ENCODE measurements around the gene C17orf75. TPM values are rescaled to one million over a fixed set of nuclear protein-coding genes. Genes with fewer than 3 reads are reported as not detected.
"Not testable (repeated sequence)": the region's sequence is repeated elsewhere in the genome, so short reads cannot be mapped to it uniquely, and the experiment has no call there.

C17orf75 gene
- total RNA-seq, 2 donors from 2014 or later = 15.0 to 16.4 TPM

- intact Hi-C loops (cut with DNase I) = no loop called here
- no peak for DNase-seq
- ATAC-seq = peak in 1 of 2 donors; percentile 13
Observed at GRCh38 chr17:32349503-32349853, 7.5 kb upstream of the C17orf75 start.

DNA sequence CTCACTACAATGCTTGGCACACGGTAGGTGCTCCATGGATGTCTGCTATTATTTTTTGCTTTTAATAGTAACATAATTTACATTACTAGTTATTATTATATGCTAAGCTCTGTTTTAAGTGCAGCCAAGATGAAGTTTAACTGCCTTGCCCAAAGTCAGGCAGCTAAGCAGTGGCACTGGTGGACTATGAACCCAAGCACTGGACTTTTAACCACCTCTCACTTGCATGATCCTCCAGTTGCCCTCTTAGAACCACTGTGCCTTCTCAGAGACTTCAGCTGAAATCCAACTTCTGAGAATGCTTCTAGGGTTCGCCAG, 6.5 kb upstream of the C17orf75 start:
- DNase-seq (no peak), ATAC-seq (no peak)
- intact Hi-C loops (cut with DNase I) = no loop called here

GRCh38 chr17:32345951-32346600, 4.1 kb upstream of the C17orf75 start:
- no peak for DNase-seq
- no peak for ATAC-seq
- intact Hi-C loops (cut with DNase I) = no loop called here

DNA sequence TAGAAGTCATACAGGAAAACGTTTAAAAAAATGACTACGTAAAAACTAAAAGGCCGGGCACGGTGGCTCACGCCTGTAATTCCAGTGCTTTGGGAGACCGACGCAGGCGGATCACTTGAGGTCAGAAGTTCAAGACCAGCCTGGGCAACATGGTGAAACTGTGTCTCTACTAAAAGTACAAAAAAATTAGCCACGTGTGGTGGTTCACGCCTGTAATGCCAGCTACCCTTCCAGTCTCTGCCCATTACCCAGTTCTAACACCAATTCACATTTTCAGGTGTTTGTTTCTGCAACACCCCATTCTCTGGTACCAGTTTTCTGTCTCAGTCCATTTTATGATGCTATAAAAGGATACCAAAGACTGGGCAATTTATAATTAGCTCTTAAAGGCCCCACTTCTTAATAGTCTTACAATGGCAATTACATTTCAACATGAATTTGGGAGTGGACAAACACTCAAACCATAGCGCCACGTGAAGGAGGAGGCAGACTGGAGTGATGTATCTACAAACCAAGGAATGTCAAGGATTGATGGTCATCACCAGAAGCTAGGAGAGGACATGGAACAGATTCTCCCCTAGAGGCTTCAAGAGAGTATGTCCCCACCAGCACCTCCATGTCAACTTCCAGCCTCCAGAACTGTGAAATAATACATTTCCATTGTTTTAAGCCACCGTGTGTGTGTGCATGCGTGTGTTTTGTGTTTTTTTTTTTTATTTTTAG, 791 bp upstream of the C17orf75 start:
- intact Hi-C loops (cut with DNase I) = no loop called here
- DNase-seq = no peak
- no peak for ATAC-seq

DNA sequence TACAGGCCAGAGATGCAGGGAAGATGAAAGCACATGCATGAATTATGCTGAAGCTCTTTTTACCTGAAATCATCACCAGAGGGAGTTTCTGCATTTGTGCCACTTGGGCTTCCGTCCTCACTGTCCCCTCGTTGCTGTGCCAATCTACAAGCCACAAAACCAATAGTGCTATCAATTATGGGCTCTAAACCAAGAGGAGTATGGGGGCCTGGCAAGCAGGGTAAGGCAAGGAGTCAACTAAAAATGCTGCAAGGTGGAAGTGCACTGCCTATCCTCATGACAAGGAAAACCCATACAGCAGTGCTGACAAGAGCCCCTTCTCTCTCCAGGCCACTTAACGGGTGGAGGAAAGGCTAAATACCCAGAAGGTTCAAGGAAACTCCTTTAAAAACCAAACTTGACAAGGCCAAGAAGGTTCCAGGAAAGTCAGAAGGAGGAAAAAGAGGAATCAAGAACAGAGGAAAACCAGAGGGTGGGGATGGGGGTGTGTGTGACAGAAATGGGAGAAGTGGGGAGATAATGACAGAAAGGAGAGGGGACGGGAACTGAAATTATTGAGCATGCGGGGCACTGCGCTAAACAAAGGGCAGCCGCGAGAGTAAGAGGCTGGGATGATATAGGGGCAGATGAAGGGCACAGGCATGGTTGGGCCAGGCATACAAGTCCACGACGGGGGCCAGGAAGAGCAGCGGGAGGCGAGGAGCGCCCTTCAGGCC, 674 bp downstream of the C17orf75 start:
- DNase-seq = no peak
- intact Hi-C loops (cut with DNase I) = no loop called here
- ATAC-seq = peak in 1 of 2 donors; percentile 3

DNA sequence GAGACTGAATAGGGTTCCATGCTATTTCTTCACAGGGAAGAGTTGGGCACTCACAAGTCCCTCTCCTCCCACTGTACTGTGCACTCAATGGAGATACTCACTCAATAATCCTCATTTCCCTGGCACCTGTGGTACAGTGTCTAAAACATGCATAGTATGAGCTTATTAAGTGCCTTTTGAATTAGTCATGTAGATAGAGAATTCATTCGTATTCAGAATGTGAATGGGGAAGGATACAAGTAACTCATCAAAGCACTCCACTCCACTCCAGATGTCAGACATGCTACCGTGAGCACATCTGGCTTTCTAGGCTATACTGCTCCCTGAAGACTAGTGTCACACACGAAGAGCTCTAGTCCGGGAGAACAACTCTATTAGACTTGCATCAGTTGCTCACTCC, 6.3 kb downstream of the C17orf75 start:
- intact Hi-C loops (cut with DNase I) = no loop called here
- DNase-seq (no peak), ATAC-seq (peak in 1 of 2 donors; percentile 68)

DNA sequence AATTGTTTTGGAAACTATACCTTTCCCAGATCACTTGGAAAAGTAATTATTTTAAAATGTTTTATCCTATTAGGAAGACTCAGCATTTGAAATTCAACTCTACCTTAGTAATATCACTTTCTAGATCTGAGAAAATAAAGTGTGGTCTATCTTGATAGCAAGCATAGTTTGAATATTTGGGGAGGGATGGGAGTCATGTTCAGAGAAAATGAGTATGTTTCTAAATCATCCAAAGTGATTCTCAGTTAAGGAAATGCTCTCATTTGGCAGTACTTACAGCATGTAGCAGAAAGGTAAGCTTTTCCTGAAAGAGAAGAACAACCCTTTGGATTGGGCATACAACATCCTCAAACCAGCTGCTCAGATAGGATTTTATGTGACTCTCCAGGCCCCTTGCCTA, 6.9 kb downstream of the C17orf75 start:
- DNase-seq (no peak), ATAC-seq (no peak)
- intact Hi-C loops (cut with DNase I) = no loop called here

GRCh38 chr17:32333187-32333586, 8.8 kb downstream of the C17orf75 start:
- no peak for DNase-seq
- intact Hi-C loops (cut with DNase I) = no loop called here
- no peak for ATAC-seq

DNA sequence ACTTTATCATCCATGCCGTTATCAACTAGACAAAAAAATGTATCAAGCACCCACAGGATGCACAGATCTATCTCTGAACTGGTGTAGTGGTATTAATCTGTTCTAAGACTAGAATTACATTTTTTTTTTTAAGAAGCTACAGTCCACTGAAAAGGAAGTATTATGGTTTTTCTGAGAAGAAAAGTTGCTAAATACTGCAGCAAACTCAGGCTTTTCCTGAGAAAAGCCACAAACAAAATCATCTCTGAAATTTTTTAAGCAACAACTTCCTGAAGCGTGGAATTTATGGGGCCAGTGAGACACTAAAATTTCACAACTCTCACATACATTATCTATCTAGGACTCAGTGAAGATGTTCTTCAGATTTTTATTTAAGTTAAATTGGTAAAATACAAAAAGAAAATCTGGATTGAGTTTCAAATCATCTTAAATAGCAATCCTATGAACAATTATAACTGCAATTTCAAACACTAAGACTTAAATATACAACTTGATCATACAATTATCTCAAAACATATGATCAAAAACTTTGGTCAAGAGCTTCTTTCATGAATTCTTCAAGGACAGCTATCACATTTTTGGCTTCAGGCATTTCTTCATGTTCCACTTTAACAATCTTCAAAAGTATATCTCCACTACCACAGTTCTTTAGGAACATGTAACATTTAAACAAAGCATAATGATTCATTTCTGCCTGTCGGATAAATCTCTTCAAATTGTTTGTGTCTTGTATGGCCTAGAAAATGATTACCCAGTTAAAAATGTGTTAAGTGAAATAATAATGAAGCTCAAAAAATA, 10.5 kb downstream of the C17orf75 start:
- no peak for DNase-seq
- ATAC-seq = no peak
- intact Hi-C loops (cut with DNase I) = no loop called here

- DNase-seq = no peak
- no peak for ATAC-seq
- intact Hi-C loops (cut with DNase I) = no loop called here
Observed at GRCh38 chr17:32330147-32330546, 11.8 kb downstream of the C17orf75 start.

DNA sequence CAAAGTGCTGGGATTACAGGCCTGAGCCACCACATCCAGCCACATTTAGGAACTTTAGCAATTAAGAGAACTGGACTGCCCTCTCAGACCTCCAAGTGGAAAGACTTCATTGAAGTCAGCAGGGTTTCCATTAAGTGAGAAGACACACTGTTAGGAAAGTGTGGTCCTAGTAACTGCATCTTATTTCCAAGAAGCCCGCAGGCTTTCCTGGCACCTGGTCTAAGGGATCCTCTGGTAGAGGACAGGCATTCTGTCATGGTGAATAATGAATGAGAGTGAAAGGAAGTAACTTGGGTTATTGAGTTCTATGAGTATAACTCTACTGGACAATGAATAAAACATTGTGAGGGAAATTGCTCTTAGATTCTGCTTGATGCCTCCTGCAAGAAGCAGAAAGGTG, 14.1 kb downstream of the C17orf75 start:
- no peak for DNase-seq
- no peak for ATAC-seq
- intact Hi-C loops (cut with DNase I) = no loop called here

GRCh38 chr17:32323811-32324491, 18.0 kb downstream of the C17orf75 start:
- intact Hi-C loops (cut with DNase I) = no loop called here
- ATAC-seq = no peak
- no peak for DNase-seq

GRCh38 chr17:32323046-32323445, 18.9 kb downstream of the C17orf75 start:
- intact Hi-C loops (cut with DNase I) = no loop called here

GRCh38 chr17:32320847-32321246, 21.1 kb downstream of the C17orf75 start:
- no peak for DNase-seq
- intact Hi-C loops (cut with DNase I) = no loop called here
- no peak for ATAC-seq

More at GRCh38 chr17:32323046-32323445, 18.9 kb downstream of the C17orf75 start:
- ATAC-seq (no peak), DNase-seq (no peak)

GRCh38 chr17:32320080-32320479, 21.9 kb downstream of the C17orf75 start:
- ATAC-seq; DNase-seq; intact Hi-C loops (cut with DNase I): not testable (repeated sequence)

GRCh38 chr17:32319548-32319905, 22.4 kb downstream of the C17orf75 start:
- peak; percentile 78 for DNase-seq
- ATAC-seq = peak; percentile 91 to 94
- intact Hi-C loops (cut with DNase I) = loop anchor here (1.0 to 2.0 kb wide), 2 partner anchors 66 to 67 kb away; no protein-coding TSS in a partner anchor

DNA sequence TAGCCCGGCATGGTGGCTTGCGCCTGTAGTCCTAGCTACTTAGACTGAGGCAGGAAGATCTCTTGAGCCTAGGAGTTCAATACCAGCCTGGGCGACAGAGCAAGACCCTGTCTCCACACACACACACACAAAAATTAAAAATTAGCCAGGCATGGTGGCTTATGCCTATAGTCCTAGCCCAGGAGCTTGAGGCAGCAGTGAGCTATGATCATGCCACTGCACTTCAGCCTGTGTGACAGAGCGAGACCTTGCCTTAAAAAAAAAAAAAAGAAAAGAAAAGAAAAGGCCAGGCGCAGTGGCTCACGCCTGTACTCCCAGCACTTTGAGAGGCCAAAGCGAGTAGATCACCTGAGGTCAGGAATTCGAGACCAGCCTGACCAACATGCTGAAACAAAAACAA, 23.9 kb downstream of the C17orf75 start:
- DNase-seq (no peak), ATAC-seq (no peak)
- intact Hi-C loops (cut with DNase I) = loop anchor here in 1 of 2 donors (2.0 kb wide), 1 partner anchor 65 kb away; no protein-coding TSS in a partner anchor

DNA sequence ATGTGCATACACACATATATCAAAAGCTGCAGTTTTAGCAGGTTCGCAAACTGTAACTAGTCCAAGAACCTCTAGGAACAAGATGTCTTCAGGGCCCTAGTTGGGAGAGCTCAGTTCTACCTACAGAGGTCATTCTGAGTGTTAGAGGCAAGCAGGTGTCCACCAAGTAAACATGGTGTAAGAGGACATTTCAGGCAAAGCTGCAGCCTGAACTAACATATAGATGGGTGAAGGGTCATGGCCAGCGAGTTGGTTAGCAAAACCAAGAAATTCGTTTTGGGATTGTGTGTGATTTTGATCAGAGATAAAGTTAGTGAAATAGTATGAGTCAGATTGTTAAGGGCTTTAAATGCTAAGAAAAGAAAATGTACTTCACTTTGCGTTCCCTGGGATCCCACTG, 24.6 kb downstream of the C17orf75 start:
- intact Hi-C loops (cut with DNase I) = no loop called here
- DNase-seq (no peak), ATAC-seq (no peak)

DNA sequence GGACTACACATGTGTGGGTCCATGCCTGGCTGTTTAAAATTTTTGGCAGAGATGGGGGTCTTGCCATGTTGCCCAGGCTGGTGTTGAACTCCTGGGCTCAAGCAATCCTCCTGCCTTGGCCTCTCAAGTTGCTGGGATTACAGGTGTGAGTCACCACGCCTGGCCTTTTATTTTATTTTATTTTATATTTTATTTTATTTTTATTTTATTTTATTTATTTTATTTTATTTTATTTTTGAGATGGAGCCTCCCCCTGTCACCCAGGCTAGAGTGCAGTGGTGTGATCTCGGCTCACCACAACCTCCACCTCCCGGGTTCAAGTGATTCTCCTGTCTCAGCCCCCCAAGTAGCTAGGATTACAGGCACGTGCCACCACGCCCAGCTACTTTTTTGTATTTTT, 25.3 kb downstream of the C17orf75 start:
- DNase-seq; intact Hi-C loops (cut with DNase I); ATAC-seq: not testable (repeated sequence)
